ENCODE data around the gene ZNF418. TPM values are rescaled to one million over a fixed set of nuclear protein-coding genes. Genes with fewer than 3 reads are reported as not detected.
"Not testable (repeated sequence)": the region's sequence is repeated elsewhere in the genome, so short reads cannot be mapped to it uniquely, and the experiment has no call there.

ZNF418 gene
- total and polyA plus RNA-seq, 2 donors from 2014 or later = 8.2 to 17.6 TPM

GRCh38 chr19:57886046-57886445, 49.2 kb downstream of the ZNF418 start:
- H3K4me1 ChIP-seq (ENCODE audit: control insufficient read depth in 2 of 3, insufficient read depth in 2 of 3, low read depth in 1 of 3, low read length in 3 of 3) = peaks cover 2 to 5% (median 3%) of the 10 kb centered on the region in 3 donors
- H3K27ac ChIP-seq (ENCODE audit: low read depth in 2 of 2, low read length in 2 of 2) = no peak overlapping the region
- no peaks in the 10 kb centered on the region for H3K27me3 ChIP-seq (ENCODE audit: control insufficient read depth, insufficient read depth, low read length)
- no peak for DNase-seq
- FAIRE-seq = no peak
- no peaks in the 10 kb centered on the region for H3K9me3 ChIP-seq (ENCODE audit: control insufficient read depth in 2 of 3, insufficient read depth in 1 of 3, low read length in 3 of 3)
- H3K36me3 ChIP-seq (ENCODE audit: control insufficient read depth in 2 of 3, insufficient read depth in 3 of 3, low read length in 3 of 3) = peaks cover 0 to 9% (median 0%) of the 10 kb centered on the region in 3 donors
- TF ChIP-seq CTCF (IDR thresholded peaks at IDR 0.05; ENCODE audit: borderline replicate concordance, extremely low read depth, insufficient read depth) = no peak
- intact Hi-C loops (cut with DNase I) = no loop called here
- no peak overlapping the region for H3K9ac ChIP-seq (ENCODE audit: low read length in 3 of 3)
- no peak overlapping the region for H3K4me3 ChIP-seq (ENCODE audit: low read length in 3 of 3)

GRCh38 chr19:57873883-57874799, 61.1 kb downstream of the ZNF418 start:
- intact Hi-C loops (cut with DNase I) = not testable (repeated sequence)
- H3K9me3 ChIP-seq (ENCODE audit: control insufficient read depth in 2 of 3, insufficient read depth in 1 of 3, low read length in 3 of 3) = peaks cover 11 to 46% (median 17%) of the 10 kb centered on the region in 3 donors

GRCh38 chr19:57872450-57872849, 62.8 kb downstream of the ZNF418 start:
- intact Hi-C loops (cut with DNase I) = no loop called here
- Histone ChIP-seq H3K4me3 (ENCODE audit: low read length in 3 of 3) (no peak overlapping the region), H3K27ac (ENCODE audit: low read depth in 2 of 2, low read length in 2 of 2) (no peak overlapping the region), H3K36me3 (ENCODE audit: control insufficient read depth in 2 of 3, insufficient read depth in 3 of 3, low read length in 3 of 3) (peaks cover 16 to 34% (median 25%) of the 10 kb centered on the region in 3 donors), H3K9ac (ENCODE audit: low read length in 3 of 3) (no peak overlapping the region), H3K9me3 (ENCODE audit: control insufficient read depth in 2 of 3, insufficient read depth in 1 of 3, low read length in 3 of 3) (peaks cover 14 to 46% (median 19%) of the 10 kb centered on the region in 3 donors), H3K4me1 (ENCODE audit: control insufficient read depth in 2 of 3, insufficient read depth in 2 of 3, low read depth in 1 of 3, low read length in 3 of 3) (no peaks in the 10 kb centered on the region), H3K27me3 (ENCODE audit: control insufficient read depth, insufficient read depth, low read length) (no peaks in the 10 kb centered on the region)
- DNase-seq (no peak), FAIRE-seq (no peak)
- TF ChIP-seq CTCF (IDR thresholded peaks at IDR 0.05; ENCODE audit: borderline replicate concordance, extremely low read depth, insufficient read depth) = no peak

More at GRCh38 chr19:57873883-57874799, 61.1 kb downstream of the ZNF418 start:
- peaks cover 11 to 29% (median 19%) of the 10 kb centered on the region in 3 donors for H3K36me3 ChIP-seq (ENCODE audit: control insufficient read depth in 2 of 3, insufficient read depth in 3 of 3, low read length in 3 of 3)
- not testable (repeated sequence) for FAIRE-seq; H3K9ac ChIP-seq (ENCODE audit: low read length in 3 of 3); H3K27ac ChIP-seq (ENCODE audit: low read depth in 2 of 2, low read length in 2 of 2); DNase-seq; H3K27me3 ChIP-seq (ENCODE audit: control insufficient read depth, insufficient read depth, low read length); H3K4me1 ChIP-seq (ENCODE audit: control insufficient read depth in 2 of 3, insufficient read depth in 2 of 3, low read depth in 1 of 3, low read length in 3 of 3)
- peak overlapping the region in 1 of 3 donors; percentile 18 for H3K4me3 ChIP-seq (ENCODE audit: low read length in 3 of 3)

Other genes starting within 250 kb of the ZNF418 start
- gene ZNF154, start 226.2 kb downstream of the ZNF418 start, total RNA-seq = 11.1 TPM
- 2.2 TPM for gene ZNF154, start 226.2 kb downstream of the ZNF418 start, polyA plus RNA-seq (ENCODE audit: insufficient read depth, low read depth, low replicate concordance)
- gene ZNF671, start 207.8 kb downstream of the ZNF418 start, total RNA-seq = 16.5 TPM
- gene ZNF671, start 207.8 kb downstream of the ZNF418 start, polyA plus RNA-seq (ENCODE audit: insufficient read depth, low read depth, low replicate concordance) = 10.1 TPM
- 20.5 TPM for gene ZNF776, start 188.6 kb downstream of the ZNF418 start, total RNA-seq
- 5.6 TPM for gene ZNF776, start 188.6 kb downstream of the ZNF418 start, polyA plus RNA-seq (ENCODE audit: insufficient read depth, low read depth, low replicate concordance)
- 18.7 TPM for gene ZNF586, start 165.7 kb downstream of the ZNF418 start, total RNA-seq
- gene ZNF586, start 165.7 kb downstream of the ZNF418 start, polyA plus RNA-seq (ENCODE audit: insufficient read depth, low read depth, low replicate concordance) = 6.3 TPM
- 13.8 TPM for gene ZNF552, start 120.5 kb downstream of the ZNF418 start, total RNA-seq
- 10.7 TPM for gene ZNF552, start 120.5 kb downstream of the ZNF418 start, polyA plus RNA-seq (ENCODE audit: insufficient read depth, low read depth, low replicate concordance)
- 23.6 TPM for gene ZNF587B, start 105.1 kb downstream of the ZNF418 start, total RNA-seq
- 5.1 TPM for gene ZNF587B, start 105.1 kb downstream of the ZNF418 start, polyA plus RNA-seq (ENCODE audit: insufficient read depth, low read depth, low replicate concordance)
- gene ZNF587, start 85.5 kb downstream of the ZNF418 start, total RNA-seq = 37.3 TPM
- 3.7 TPM for gene ZNF587, start 85.5 kb downstream of the ZNF418 start, polyA plus RNA-seq (ENCODE audit: insufficient read depth, low read depth, low replicate concordance)
- gene ZNF814, start 46.4 kb downstream of the ZNF418 start, total RNA-seq = 27.7 TPM
- 26.7 TPM for gene ZNF814, start 46.4 kb downstream of the ZNF418 start, polyA plus RNA-seq (ENCODE audit: insufficient read depth, low read depth, low replicate concordance)
- 24.5 TPM for gene ZNF417, start 18.8 kb downstream of the ZNF418 start, total RNA-seq
- 3.0 TPM for gene ZNF417, start 18.8 kb downstream of the ZNF418 start, polyA plus RNA-seq (ENCODE audit: insufficient read depth, low read depth, low replicate concordance)
- gene ZNF256, start 12.3 kb upstream of the ZNF418 start, total RNA-seq = 9.3 TPM
- gene ZNF256, start 12.3 kb upstream of the ZNF418 start, polyA plus RNA-seq (ENCODE audit: insufficient read depth, low read depth, low replicate concordance) = 3.7 TPM
- gene C19orf18, start 39.1 kb upstream of the ZNF418 start, total RNA-seq = 0.85 TPM
- 1.7 TPM for gene C19orf18, start 39.1 kb upstream of the ZNF418 start, polyA plus RNA-seq (ENCODE audit: insufficient read depth, low read depth, low replicate concordance)
- gene ZNF606, start 67.4 kb upstream of the ZNF418 start, total RNA-seq = 23.0 TPM
- 7.2 TPM for gene ZNF606, start 67.4 kb upstream of the ZNF418 start, polyA plus RNA-seq (ENCODE audit: insufficient read depth, low read depth, low replicate concordance)
- gene ZSCAN1, start 98.6 kb upstream of the ZNF418 start, total RNA-seq = 0.98 TPM
- gene ZSCAN1, start 98.6 kb upstream of the ZNF418 start, polyA plus RNA-seq (ENCODE audit: insufficient read depth, low read depth, low replicate concordance) = 2.8 TPM
- 9.7 TPM for gene ZNF135, start 123.9 kb upstream of the ZNF418 start, total RNA-seq
- gene ZNF135, start 123.9 kb upstream of the ZNF418 start, polyA plus RNA-seq (ENCODE audit: insufficient read depth, low read depth, low replicate concordance) = 5.6 TPM
- 103 TPM for gene ZSCAN18, start 162.8 kb upstream of the ZNF418 start, total RNA-seq
- gene ZSCAN18, start 162.8 kb upstream of the ZNF418 start, polyA plus RNA-seq (ENCODE audit: insufficient read depth, low read depth, low replicate concordance) = 73.2 TPM
- 12.5 TPM for gene ZNF329, start 215.4 kb upstream of the ZNF418 start, total RNA-seq
- gene ZNF329, start 215.4 kb upstream of the ZNF418 start, polyA plus RNA-seq (ENCODE audit: insufficient read depth, low read depth, low replicate concordance) = 8.4 TPM
- gene ZNF274, start 247.7 kb upstream of the ZNF418 start, total RNA-seq = 42.4 TPM
- 10.9 TPM for gene ZNF274, start 247.7 kb upstream of the ZNF418 start, polyA plus RNA-seq (ENCODE audit: insufficient read depth, low read depth, low replicate concordance)